ENCODE data around the gene DSPP.

The DSPP gene

DNA sequence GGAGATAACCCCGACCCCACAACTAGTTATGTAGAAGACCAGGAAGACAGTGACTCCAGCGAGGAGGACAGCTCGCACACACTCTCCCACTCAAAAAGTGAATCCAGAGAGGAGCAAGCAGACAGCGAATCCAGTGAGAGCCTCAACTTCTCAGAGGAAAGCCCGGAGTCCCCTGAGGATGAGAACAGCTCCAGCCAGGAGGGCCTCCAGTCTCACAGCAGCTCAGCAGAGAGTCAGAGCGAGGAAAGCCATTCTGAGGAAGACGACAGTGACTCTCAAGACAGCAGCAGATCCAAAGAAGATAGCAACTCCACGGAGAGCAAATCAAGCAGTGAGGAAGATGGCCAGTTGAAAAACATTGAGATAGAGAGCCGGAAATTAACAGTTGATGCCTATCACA, 54.5 kb downstream of the DSPP start:
- 74 to 83% methylated on average over 6 to 7 of the region's 9 CpGs for WGBS, 2 experiments (ENCODE audit: insufficient coverage in 2 of 2)
- Histone ChIP-seq H3K4me1 (ENCODE audit: control insufficient read depth, insufficient read depth, low read length, poor library complexity, severe bottlenecking) (peaks cover 17% of the 10 kb centered on the region), H3K36me3 (ENCODE audit: control insufficient read depth, insufficient read depth, low read length) (no peaks in the 10 kb centered on the region), H3K27ac (ENCODE audit: low read depth, low read length, severe bottlenecking) (no peak overlapping the region), H3K9me3 (ENCODE audit: control insufficient read depth, low read length) (no peaks in the 10 kb centered on the region), H3K4me3 (ENCODE audit: extremely low read depth, insufficient read depth, low read length, poor library complexity, severe bottlenecking) (no peak overlapping the region)
